ENCODE results near the gene DNAJA4. TPM values are rescaled to one million over a fixed set of nuclear protein-coding genes. Genes with fewer than 3 reads are reported as not detected.

The DNAJA4 gene
- total RNA-seq, 1 experiment from 2014 or later, result 1.3 TPM

DNA sequence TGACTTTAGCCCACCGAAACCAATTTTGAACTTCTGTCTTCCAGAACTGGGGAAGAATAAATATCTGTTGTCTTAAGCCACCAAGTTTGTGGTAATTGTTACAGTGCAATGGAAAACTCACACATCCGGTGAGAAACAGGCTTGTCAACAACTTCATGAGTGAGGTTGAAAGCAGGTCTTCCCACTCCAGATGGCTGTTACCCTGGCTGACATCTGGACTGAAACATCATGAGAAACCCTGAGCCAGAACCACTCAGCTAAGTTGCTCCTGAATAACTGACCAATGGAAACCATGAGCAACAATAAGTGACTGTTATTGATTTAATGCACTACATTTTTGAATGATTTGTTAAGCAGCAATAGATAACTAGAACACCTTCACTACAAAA, 40.3 kb upstream of the DNAJA4 start:
- CTCF ChIA-PET, result no interaction called here
- Histone ChIP-seq H2AFZ (ENCODE audit: low read length) (no peak overlapping the region), H3K4me1 (ENCODE audit: insufficient read depth, low read length) (no peaks in the 10 kb centered on the region), H3K4me2 (ENCODE audit: low read length) (no peak overlapping the region), H3F3A (ENCODE audit: low read length, unreplicated experiment) (no peaks in the 10 kb centered on the region), H3K9ac (ENCODE audit: low read length) (no peak overlapping the region), H3K4me3 (ENCODE audit: low read length) (no peak overlapping the region), H4K20me1 (ENCODE audit: low read length) (no peaks in the 10 kb centered on the region), H3K27ac (ENCODE audit: low read length) (no peak overlapping the region), H3K9me2 (replicated peaks; ENCODE audit: low read length) (no peaks in the 10 kb centered on the region), H3K27me3 (ENCODE audit: low read length) (no peaks in the 10 kb centered on the region), H3K9me3 (ENCODE audit: low read length) (0 out of 2 replicates have a peak, but pooled peaks cover 4% of the 10 kb centered on the region), H3K79me2 (ENCODE audit: low read length) (no peaks in the 10 kb centered on the region), H3K36me3 (ENCODE audit: low read depth, low read length) (no peaks in the 10 kb centered on the region)
- DNase-seq (no peak), ATAC-seq (no peak)
- intact Hi-C loops (cut with micrococcal nuclease), result no loop called here
- BruUV-seq (replicated peaks), result no TSS peak
- TF ChIP-seq EZH2phosphoT487 (IDR thresholded peaks at IDR 0.05; ENCODE audit: borderline replicate concordance, low read length) (no peak), EZH2 (IDR thresholded peaks at IDR 0.05; ENCODE audit: low read length, unreplicated experiment) (no peak)
- TF ChIP-seq, protein P1, sequence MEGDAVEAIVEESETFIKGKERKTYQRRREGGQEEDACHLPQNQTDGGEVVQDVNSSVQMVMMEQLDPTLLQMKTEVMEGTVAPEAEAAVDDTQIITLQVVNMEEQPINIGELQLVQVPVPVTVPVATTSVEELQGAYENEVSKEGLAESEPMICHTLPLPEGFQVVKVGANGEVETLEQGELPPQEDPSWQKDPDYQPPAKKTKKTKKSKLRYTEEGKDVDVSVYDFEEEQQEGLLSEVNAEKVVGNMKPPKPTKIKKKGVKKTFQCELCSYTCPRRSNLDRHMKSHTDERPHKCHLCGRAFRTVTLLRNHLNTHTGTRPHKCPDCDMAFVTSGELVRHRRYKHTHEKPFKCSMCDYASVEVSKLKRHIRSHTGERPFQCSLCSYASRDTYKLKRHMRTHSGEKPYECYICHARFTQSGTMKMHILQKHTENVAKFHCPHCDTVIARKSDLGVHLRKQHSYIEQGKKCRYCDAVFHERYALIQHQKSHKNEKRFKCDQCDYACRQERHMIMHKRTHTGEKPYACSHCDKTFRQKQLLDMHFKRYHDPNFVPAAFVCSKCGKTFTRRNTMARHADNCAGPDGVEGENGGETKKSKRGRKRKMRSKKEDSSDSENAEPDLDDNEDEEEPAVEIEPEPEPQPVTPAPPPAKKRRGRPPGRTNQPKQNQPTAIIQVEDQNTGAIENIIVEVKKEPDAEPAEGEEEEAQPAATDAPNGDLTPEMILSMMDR (conservative IDR thresholded peaks at IDR 0.05; ENCODE audit: low read depth, low read length), result no peak
- POLR2A ChIA-PET (ENCODE audit: unreplicated experiment), result no interaction called here

GRCh38 chr15:78225783-78226541, 38.4 kb upstream of the DNAJA4 start:
- ChIA-PET POLR2A (ENCODE audit: unreplicated experiment) (no interaction called here), CTCF (interaction anchor here (0.5 kb wide), 1 partner anchor 14 kb away, joined by 5 read pairs; no protein-coding TSS in a partner anchor)
- H3F3A ChIP-seq (ENCODE audit: low read length, unreplicated experiment), result no peaks in the 10 kb centered on the region
- 0 out of 2 replicates have a peak, but pooled peaks cover 4% of the 10 kb centered on the region for H3K9me3 ChIP-seq (ENCODE audit: low read length)
- no peaks in the 10 kb centered on the region for H4K20me1 ChIP-seq (ENCODE audit: low read length)
- H3K4me1 ChIP-seq (ENCODE audit: insufficient read depth, low read length), result no peaks in the 10 kb centered on the region
- ATAC-seq (no peak), DNase-seq (no peak)
- TF ChIP-seq EZH2phosphoT487 (IDR thresholded peaks at IDR 0.05; ENCODE audit: borderline replicate concordance, low read length) (no peak), EZH2 (IDR thresholded peaks at IDR 0.05; ENCODE audit: low read length, unreplicated experiment) (no peak)
- H3K4me3 ChIP-seq (ENCODE audit: low read length), result no peak overlapping the region
- no peak overlapping the region for H3K9ac ChIP-seq (ENCODE audit: low read length)
- H3K27ac ChIP-seq (ENCODE audit: low read length), result no peak overlapping the region
- no peaks in the 10 kb centered on the region for H3K36me3 ChIP-seq (ENCODE audit: low read depth, low read length)
- no peaks in the 10 kb centered on the region for H3K27me3 ChIP-seq (ENCODE audit: low read length)
- H2AFZ ChIP-seq (ENCODE audit: low read length), result no peak overlapping the region
- no TSS peak for BruUV-seq (replicated peaks)
- H3K79me2 ChIP-seq (ENCODE audit: low read length), result no peaks in the 10 kb centered on the region
- H3K4me2 ChIP-seq (ENCODE audit: low read length), result no peak overlapping the region
- intact Hi-C loops (cut with micrococcal nuclease), result no loop called here
- no peaks in the 10 kb centered on the region for H3K9me2 ChIP-seq (replicated peaks; ENCODE audit: low read length)

- no peaks in the 10 kb centered on the region for H3K9me2 ChIP-seq (replicated peaks; ENCODE audit: low read length)
- H3K79me2 ChIP-seq (ENCODE audit: low read length), result no peaks in the 10 kb centered on the region
- no peak overlapping the region for H3K27ac ChIP-seq (ENCODE audit: low read length)
- 0 out of 2 replicates have a peak, but pooled peaks cover 4% of the 10 kb centered on the region for H3K9me3 ChIP-seq (ENCODE audit: low read length)
- intact Hi-C loops (cut with micrococcal nuclease), result no loop called here
- no peak overlapping the region for H2AFZ ChIP-seq (ENCODE audit: low read length)
- no peaks in the 10 kb centered on the region for H3F3A ChIP-seq (ENCODE audit: low read length, unreplicated experiment)
- no peak overlapping the region for H3K9ac ChIP-seq (ENCODE audit: low read length)
- H4K20me1 ChIP-seq (ENCODE audit: low read length), result no peaks in the 10 kb centered on the region
- no peak overlapping the region for H3K4me2 ChIP-seq (ENCODE audit: low read length)
- no peak overlapping the region for H3K4me3 ChIP-seq (ENCODE audit: low read length)
- DNase-seq (no peak), ATAC-seq (no peak)
- no peaks in the 10 kb centered on the region for H3K36me3 ChIP-seq (ENCODE audit: low read depth, low read length)
- CTCF ChIA-PET, result no interaction called here
- H3K27me3 ChIP-seq (ENCODE audit: low read length), result no peaks in the 10 kb centered on the region
- POLR2A ChIA-PET (ENCODE audit: unreplicated experiment), result no interaction called here
- no peak for TF ChIP-seq EZH2 (IDR thresholded peaks at IDR 0.05; ENCODE audit: low read length, unreplicated experiment)
- TF ChIP-seq, protein P1 (conservative IDR thresholded peaks at IDR 0.05; ENCODE audit: low read depth, low read length), result no peak
- TF ChIP-seq EZH2phosphoT487 (IDR thresholded peaks at IDR 0.05; ENCODE audit: borderline replicate concordance, low read length), result no peak
- BruUV-seq (replicated peaks), result no TSS peak
- H3K4me1 ChIP-seq (ENCODE audit: insufficient read depth, low read length), result no peaks in the 10 kb centered on the region
These were observed 35.9 kb upstream of the DNAJA4 start for GRCh38 chr15:78228356-78228996.
